ENCODE results near the gene LTBP1. TPM values are rescaled to one million over a fixed set of nuclear protein-coding genes. Genes with fewer than 3 reads are reported as not detected.

LTBP1 gene
- total RNA-seq, 1 experiment from 2014 or later, result 119 TPM

DNA sequence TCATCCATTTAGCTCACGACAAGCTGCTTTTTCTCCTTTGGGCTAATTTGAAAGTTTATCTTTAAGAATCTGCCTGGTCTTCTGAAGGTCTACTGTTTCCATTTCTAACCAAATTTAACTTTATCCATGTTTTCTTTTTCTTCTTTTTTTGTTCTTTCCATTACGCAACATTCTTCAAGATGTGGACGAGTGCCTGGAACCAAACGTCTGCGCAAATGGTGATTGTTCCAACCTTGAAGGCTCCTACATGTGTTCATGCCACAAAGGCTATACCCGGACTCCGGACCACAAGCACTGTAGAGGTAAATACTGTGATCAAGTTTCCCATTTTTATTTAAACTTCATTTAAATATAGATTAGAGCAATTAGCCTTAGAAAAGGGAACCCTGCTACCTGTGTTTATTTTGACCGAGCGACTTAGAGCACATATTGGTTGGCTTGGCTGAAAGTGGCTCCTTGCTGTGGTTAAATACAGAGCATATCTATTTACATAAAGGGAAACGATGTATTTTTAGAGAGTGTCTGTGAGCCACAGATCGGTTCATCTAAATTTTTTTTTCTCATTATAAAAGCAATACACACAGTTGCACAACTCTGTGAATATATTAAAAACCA lies 346.3 kb downstream of the LTBP1 start:
- H3K27ac Mint-ChIP-seq (ENCODE audit: low read depth, unreplicated experiment), result no peak overlapping the region
- no peak for DNase-seq (ENCODE audit: unreplicated experiment)
- TF ChIP-seq, protein P1, sequence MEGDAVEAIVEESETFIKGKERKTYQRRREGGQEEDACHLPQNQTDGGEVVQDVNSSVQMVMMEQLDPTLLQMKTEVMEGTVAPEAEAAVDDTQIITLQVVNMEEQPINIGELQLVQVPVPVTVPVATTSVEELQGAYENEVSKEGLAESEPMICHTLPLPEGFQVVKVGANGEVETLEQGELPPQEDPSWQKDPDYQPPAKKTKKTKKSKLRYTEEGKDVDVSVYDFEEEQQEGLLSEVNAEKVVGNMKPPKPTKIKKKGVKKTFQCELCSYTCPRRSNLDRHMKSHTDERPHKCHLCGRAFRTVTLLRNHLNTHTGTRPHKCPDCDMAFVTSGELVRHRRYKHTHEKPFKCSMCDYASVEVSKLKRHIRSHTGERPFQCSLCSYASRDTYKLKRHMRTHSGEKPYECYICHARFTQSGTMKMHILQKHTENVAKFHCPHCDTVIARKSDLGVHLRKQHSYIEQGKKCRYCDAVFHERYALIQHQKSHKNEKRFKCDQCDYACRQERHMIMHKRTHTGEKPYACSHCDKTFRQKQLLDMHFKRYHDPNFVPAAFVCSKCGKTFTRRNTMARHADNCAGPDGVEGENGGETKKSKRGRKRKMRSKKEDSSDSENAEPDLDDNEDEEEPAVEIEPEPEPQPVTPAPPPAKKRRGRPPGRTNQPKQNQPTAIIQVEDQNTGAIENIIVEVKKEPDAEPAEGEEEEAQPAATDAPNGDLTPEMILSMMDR (IDR thresholded peaks at IDR 0.05; ENCODE audit: unreplicated experiment), result no peak
- ChIA-PET CTCF (no interaction called here), POLR2A (interaction anchor here (0.5 kb wide), 1 partner anchor 1138 kb away, joined by 3 read pairs; no protein-coding TSS in a partner anchor)
- intact Hi-C loops (cut with micrococcal nuclease), result no loop called here
- H3K4me3 Mint-ChIP-seq (ENCODE audit: unreplicated experiment), result no peak overlapping the region
- H3K9me3 Mint-ChIP-seq (ENCODE audit: unreplicated experiment), result no peaks in the 10 kb centered on the region
- BruUV-seq (replicated peaks), result no TSS peak
- H3K4me1 Mint-ChIP-seq (ENCODE audit: insufficient read depth, unreplicated experiment), result peaks cover 27% of the 10 kb centered on the region
- peaks cover 51% of the 10 kb centered on the region for H3K36me3 Mint-ChIP-seq (ENCODE audit: insufficient read depth, unreplicated experiment)
- H3K27me3 Mint-ChIP-seq (ENCODE audit: insufficient read depth, unreplicated experiment), result no peaks in the 10 kb centered on the region

DNA sequence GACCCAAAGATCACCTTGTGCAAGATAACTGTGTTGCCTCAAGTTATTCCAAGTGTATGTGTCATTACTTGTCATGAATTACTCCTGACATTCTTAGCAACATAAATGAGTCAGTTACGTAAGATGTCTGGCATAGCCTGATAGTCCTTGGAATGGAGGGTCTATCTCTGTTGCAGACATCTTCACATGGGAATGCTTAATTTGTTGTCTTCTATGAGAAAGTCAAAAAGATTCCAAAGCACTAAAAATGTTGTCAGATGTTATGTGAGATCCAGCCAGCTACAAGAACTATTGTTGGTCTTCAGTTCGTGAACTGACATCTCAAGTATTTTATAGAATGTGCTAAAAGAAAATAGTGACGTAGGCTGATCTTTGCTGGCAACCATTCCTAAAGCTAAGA lies 351.5 kb downstream of the LTBP1 start:
- intact Hi-C loops (cut with micrococcal nuclease), result no loop called here
- Mint-ChIP-seq H3K27ac (ENCODE audit: low read depth, unreplicated experiment) (no peak overlapping the region), H3K9me3 (ENCODE audit: unreplicated experiment) (no peaks in the 10 kb centered on the region), H3K27me3 (ENCODE audit: insufficient read depth, unreplicated experiment) (no peaks in the 10 kb centered on the region), H3K4me1 (ENCODE audit: insufficient read depth, unreplicated experiment) (peaks cover 6% of the 10 kb centered on the region), H3K36me3 (ENCODE audit: insufficient read depth, unreplicated experiment) (peaks cover 53% of the 10 kb centered on the region), H3K4me3 (ENCODE audit: unreplicated experiment) (no peak overlapping the region)
- CTCF ChIA-PET, result interaction anchor here (0.6 to 1.0 kb wide), 2 partner anchors 82 to 265 kb away, joined by 3 read pairs; no protein-coding TSS in a partner anchor
- POLR2A ChIA-PET, result no interaction called here
- no TSS peak for BruUV-seq (replicated peaks)
- DNase-seq (ENCODE audit: unreplicated experiment), result peak; percentile 53
- TF ChIP-seq, protein P1 (IDR thresholded peaks at IDR 0.05; ENCODE audit: unreplicated experiment), result no peak

DNA sequence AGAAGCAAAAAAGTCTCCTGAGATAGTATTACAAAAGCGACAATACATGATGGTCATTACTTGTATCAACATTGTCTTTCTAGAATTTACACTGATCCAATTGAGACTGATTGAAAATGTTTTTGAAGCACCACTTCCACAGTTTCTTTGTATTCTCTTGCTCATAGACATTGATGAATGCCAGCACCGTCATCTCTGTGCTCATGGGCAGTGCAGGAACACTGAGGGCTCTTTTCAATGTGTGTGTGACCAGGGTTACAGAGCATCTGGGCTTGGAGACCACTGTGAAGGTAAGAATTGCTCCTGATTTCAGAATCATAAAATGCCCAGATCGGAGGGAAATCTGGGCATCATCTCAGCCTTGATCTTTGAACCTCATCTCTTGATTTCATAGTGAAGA lies 354.6 kb downstream of the LTBP1 start:
- DNase-seq (ENCODE audit: unreplicated experiment), result no peak
- Mint-ChIP-seq H3K9me3 (ENCODE audit: unreplicated experiment) (no peaks in the 10 kb centered on the region), H3K36me3 (ENCODE audit: insufficient read depth, unreplicated experiment) (peaks cover 55% of the 10 kb centered on the region), H3K4me1 (ENCODE audit: insufficient read depth, unreplicated experiment) (peaks cover 6% of the 10 kb centered on the region), H3K4me3 (ENCODE audit: unreplicated experiment) (no peak overlapping the region), H3K27me3 (ENCODE audit: insufficient read depth, unreplicated experiment) (no peaks in the 10 kb centered on the region), H3K27ac (ENCODE audit: low read depth, unreplicated experiment) (no peak overlapping the region)
- no TSS peak for BruUV-seq (replicated peaks)
- intact Hi-C loops (cut with micrococcal nuclease), result no loop called here
- TF ChIP-seq, protein P1 (IDR thresholded peaks at IDR 0.05; ENCODE audit: unreplicated experiment), result no peak
- ChIA-PET CTCF (no interaction called here), POLR2A (no interaction called here)

DNA sequence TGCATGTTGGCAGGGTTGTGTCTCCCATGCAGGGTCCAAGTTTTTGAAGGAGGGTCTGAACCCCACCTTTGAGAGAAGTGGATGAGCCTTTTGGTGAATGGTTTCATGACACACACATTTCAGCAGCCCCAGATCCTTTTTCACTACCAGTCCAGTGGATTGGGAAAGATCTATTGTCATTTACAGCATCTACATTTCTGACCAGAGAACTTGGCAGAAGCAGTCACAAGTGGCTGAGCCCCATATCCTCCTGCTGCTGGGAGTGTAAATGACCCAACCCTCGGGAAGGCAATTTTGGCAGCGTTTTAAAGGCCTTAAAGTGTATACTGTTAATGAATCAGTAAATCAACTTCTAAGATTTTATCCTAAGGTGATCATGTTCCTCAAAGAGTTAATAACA lies 355.6 kb downstream of the LTBP1 start:
- ChIA-PET CTCF (no interaction called here), POLR2A (no interaction called here)
- H3K27me3 Mint-ChIP-seq (ENCODE audit: insufficient read depth, unreplicated experiment), result no peaks in the 10 kb centered on the region
- H3K4me3 Mint-ChIP-seq (ENCODE audit: unreplicated experiment), result no peak overlapping the region
- DNase-seq (ENCODE audit: unreplicated experiment), result no peak
- H3K27ac Mint-ChIP-seq (ENCODE audit: low read depth, unreplicated experiment), result no peak overlapping the region
- H3K9me3 Mint-ChIP-seq (ENCODE audit: unreplicated experiment), result no peaks in the 10 kb centered on the region
- intact Hi-C loops (cut with micrococcal nuclease), result no loop called here
- TF ChIP-seq, protein P1 (IDR thresholded peaks at IDR 0.05; ENCODE audit: unreplicated experiment), result no peak
- peaks cover 50% of the 10 kb centered on the region for H3K36me3 Mint-ChIP-seq (ENCODE audit: insufficient read depth, unreplicated experiment)
- H3K4me1 Mint-ChIP-seq (ENCODE audit: insufficient read depth, unreplicated experiment), result peaks cover 6% of the 10 kb centered on the region
- no TSS peak for BruUV-seq (replicated peaks)

Measured in MCF 10A (cell line).